ENCODE measurements around the gene PDP2. TPM values are rescaled to one million over a fixed set of nuclear protein-coding genes. Genes with fewer than 3 reads are reported as not detected.

Gene PDP2
- total RNA-seq, 2 experiments from 2014 or later = 3.3 to 5.9 TPM

DNA sequence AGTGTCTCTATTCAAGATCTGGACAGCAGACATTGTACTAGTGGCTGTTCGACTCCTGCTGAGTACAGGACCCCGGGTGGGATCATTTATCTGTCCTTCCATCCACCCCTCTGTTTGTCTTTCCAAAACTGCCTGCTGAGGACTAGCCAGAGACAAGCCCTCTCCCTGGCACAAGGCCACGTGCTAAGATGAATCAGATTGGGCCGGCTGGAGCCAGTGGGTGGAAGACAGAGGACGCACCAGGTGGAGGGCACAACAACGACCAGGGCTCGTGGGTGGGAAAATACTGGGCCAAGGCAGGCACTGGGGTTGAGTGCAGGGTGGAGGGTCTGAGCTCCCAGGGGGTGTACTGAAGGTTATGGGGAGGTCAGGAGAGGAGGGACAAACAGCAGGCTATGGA is 37.5 kb upstream of the PDP2 start:
- intact Hi-C loops (cut with DNase I, micrococcal nuclease) = no loop called here
- TF ChIP-seq, protein P1, sequence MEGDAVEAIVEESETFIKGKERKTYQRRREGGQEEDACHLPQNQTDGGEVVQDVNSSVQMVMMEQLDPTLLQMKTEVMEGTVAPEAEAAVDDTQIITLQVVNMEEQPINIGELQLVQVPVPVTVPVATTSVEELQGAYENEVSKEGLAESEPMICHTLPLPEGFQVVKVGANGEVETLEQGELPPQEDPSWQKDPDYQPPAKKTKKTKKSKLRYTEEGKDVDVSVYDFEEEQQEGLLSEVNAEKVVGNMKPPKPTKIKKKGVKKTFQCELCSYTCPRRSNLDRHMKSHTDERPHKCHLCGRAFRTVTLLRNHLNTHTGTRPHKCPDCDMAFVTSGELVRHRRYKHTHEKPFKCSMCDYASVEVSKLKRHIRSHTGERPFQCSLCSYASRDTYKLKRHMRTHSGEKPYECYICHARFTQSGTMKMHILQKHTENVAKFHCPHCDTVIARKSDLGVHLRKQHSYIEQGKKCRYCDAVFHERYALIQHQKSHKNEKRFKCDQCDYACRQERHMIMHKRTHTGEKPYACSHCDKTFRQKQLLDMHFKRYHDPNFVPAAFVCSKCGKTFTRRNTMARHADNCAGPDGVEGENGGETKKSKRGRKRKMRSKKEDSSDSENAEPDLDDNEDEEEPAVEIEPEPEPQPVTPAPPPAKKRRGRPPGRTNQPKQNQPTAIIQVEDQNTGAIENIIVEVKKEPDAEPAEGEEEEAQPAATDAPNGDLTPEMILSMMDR (IDR thresholded peaks at IDR 0.05) = no peak
- Mint-ChIP-seq H3K27ac (no peak overlapping the region), H3K4me3 (no peak overlapping the region), H3K9me3 (no peaks in the 10 kb centered on the region), H3K27me3 (peaks cover 67% of the 10 kb centered on the region), H3K36me3 (ENCODE audit: low read depth) (no peaks in the 10 kb centered on the region), H3K4me1 (ENCODE audit: low read depth) (peaks cover 11% of the 10 kb centered on the region)
- H3K27me3 ChIP-seq (ENCODE audit: control insufficient read depth in 1 of 2, insufficient read depth in 2 of 2, low read length in 2 of 2) = peaks cover 31 to 40% of the 10 kb centered on the region in 2 experiments
- peaks cover 0 to 4% of the 10 kb centered on the region in 2 experiments for H3K9me3 ChIP-seq (ENCODE audit: control insufficient read depth in 1 of 2, insufficient read depth in 1 of 2, low read length in 2 of 2)
- ChIA-PET CTCF (no interaction called here), POLR2A (no interaction called here)
- ATAC-seq (ENCODE audit: poor library complexity) (no peak), DNase-seq (no peak)
- H3K27ac ChIP-seq (ENCODE audit: low read depth in 1 of 2, low read length in 2 of 2) = no peak overlapping the region
- H3K36me3 ChIP-seq (ENCODE audit: insufficient read depth, low read length) = no peaks in the 10 kb centered on the region
- H3K4me1 ChIP-seq (ENCODE audit: insufficient read depth, low read length) = peaks cover 7% of the 10 kb centered on the region
- H3K4me3 ChIP-seq (ENCODE audit: low read length) = no peak overlapping the region

DNA sequence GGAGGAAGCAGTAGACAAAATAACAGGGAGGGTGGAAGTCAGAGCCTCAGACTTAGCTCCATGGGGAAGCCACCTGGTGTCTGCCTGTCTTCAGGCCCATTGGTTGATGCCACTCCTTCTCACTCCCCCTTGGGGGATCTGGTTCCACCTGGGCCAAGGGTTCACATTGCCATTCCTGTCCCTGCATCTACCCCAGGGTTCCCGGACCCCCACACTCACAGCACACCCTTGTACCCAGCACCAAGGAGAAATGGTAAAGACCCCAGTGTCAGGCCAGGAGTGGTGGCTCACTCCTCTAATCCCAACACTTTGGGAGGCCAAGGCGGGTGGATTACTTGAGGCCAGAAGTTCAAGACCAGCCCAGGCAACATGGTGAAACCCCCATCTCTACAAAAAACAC is 37.1 kb upstream of the PDP2 start:
- peaks cover 70% of the 10 kb centered on the region for H3K27me3 Mint-ChIP-seq
- ChIA-PET POLR2A (no interaction called here), CTCF (no interaction called here)
- Histone ChIP-seq H3K4me1 (ENCODE audit: insufficient read depth, low read length) (peaks cover 7% of the 10 kb centered on the region), H3K27ac (ENCODE audit: low read depth in 1 of 2, low read length in 2 of 2) (no peak overlapping the region), H3K27me3 (ENCODE audit: control insufficient read depth in 1 of 2, insufficient read depth in 2 of 2, low read length in 2 of 2) (peaks cover 31 to 40% of the 10 kb centered on the region in 2 experiments), H3K36me3 (ENCODE audit: insufficient read depth, low read length) (no peaks in the 10 kb centered on the region), H3K9me3 (ENCODE audit: control insufficient read depth in 1 of 2, insufficient read depth in 1 of 2, low read length in 2 of 2) (peaks cover 0 to 4% of the 10 kb centered on the region in 2 experiments), H3K4me3 (ENCODE audit: low read length) (no peak overlapping the region)
- ATAC-seq (ENCODE audit: poor library complexity) (no peak), DNase-seq (no peak)
- peaks cover 11% of the 10 kb centered on the region for H3K4me1 Mint-ChIP-seq (ENCODE audit: low read depth)
- intact Hi-C loops (cut with DNase I, micrococcal nuclease) = no loop called here
- H3K27ac Mint-ChIP-seq = no peak overlapping the region
- H3K4me3 Mint-ChIP-seq = peak overlapping the region; percentile 54
- TF ChIP-seq, protein P1 (IDR thresholded peaks at IDR 0.05) = no peak
- H3K9me3 Mint-ChIP-seq = no peaks in the 10 kb centered on the region
- no peaks in the 10 kb centered on the region for H3K36me3 Mint-ChIP-seq (ENCODE audit: low read depth)

- H3K27ac ChIP-seq (ENCODE audit: low read depth in 1 of 2, low read length in 2 of 2) = no peak overlapping the region
- peaks cover 0 to 4% of the 10 kb centered on the region in 2 experiments for H3K9me3 ChIP-seq (ENCODE audit: control insufficient read depth in 1 of 2, insufficient read depth in 1 of 2, low read length in 2 of 2)
- H3K4me1 ChIP-seq (ENCODE audit: insufficient read depth, low read length) = peaks cover 7% of the 10 kb centered on the region
- CTCF ChIA-PET = no interaction called here
- H3K27ac Mint-ChIP-seq = no peak overlapping the region
- H3K4me3 Mint-ChIP-seq = peak overlapping the region; percentile 54
- no peaks in the 10 kb centered on the region for H3K36me3 Mint-ChIP-seq (ENCODE audit: low read depth)
- POLR2A ChIA-PET = no interaction called here
- H3K36me3 ChIP-seq (ENCODE audit: insufficient read depth, low read length) = no peaks in the 10 kb centered on the region
- no peaks in the 10 kb centered on the region for H3K9me3 Mint-ChIP-seq
- H3K4me1 Mint-ChIP-seq (ENCODE audit: low read depth) = peaks cover 11% of the 10 kb centered on the region
- peaks cover 67% of the 10 kb centered on the region for H3K27me3 Mint-ChIP-seq
- H3K27me3 ChIP-seq (ENCODE audit: control insufficient read depth in 1 of 2, insufficient read depth in 2 of 2, low read length in 2 of 2) = peaks cover 33 to 40% of the 10 kb centered on the region in 2 experiments
- DNase-seq (no peak), ATAC-seq (ENCODE audit: poor library complexity) (no peak)
- TF ChIP-seq, protein P1 (IDR thresholded peaks at IDR 0.05) = no peak
- intact Hi-C loops (cut with DNase I, micrococcal nuclease) = no loop called here
- no peak overlapping the region for H3K4me3 ChIP-seq (ENCODE audit: low read length)
Observed at GRCh38 chr16:66844009-66844341, 36.3 kb upstream of the PDP2 start.

Data from CD4-positive, alpha-beta T cell (primary cell).